ENCODE data around the gene RNF8.
A peak's percentile ranks its signal among the peaks of the same experiment; 100 is the strongest.
"Not testable (repeated sequence)": the region's sequence is repeated elsewhere in the genome, so short reads cannot be mapped to it uniquely, and the experiment has no call there.

Gene RNF8

GRCh38 chr6:37399795-37400490 lies 46.2 kb downstream of the RNF8 start:
- no peak for DNase-seq (ENCODE audit: low spot score)

- DNase-seq (ENCODE audit: low spot score) = not testable (repeated sequence)
These were observed 47.9 kb downstream of the RNF8 start for GRCh38 chr6:37401658-37402057.

- no peak for DNase-seq (ENCODE audit: low spot score)
These were observed 53.1 kb downstream of the RNF8 start for GRCh38 chr6:37406726-37407341.

- no peak for DNase-seq (ENCODE audit: low spot score)
These were observed 54.2 kb downstream of the RNF8 start for GRCh38 chr6:37407948-37408347.

- DNase-seq (ENCODE audit: low spot score) = no peak
These were observed 55.7 kb downstream of the RNF8 start for GRCh38 chr6:37409501-37409900.

- no peak for DNase-seq (ENCODE audit: low spot score)
These were observed 63.6 kb downstream of the RNF8 start for GRCh38 chr6:37417393-37417792.

- no peak for DNase-seq (ENCODE audit: low spot score)
These were observed 64.9 kb downstream of the RNF8 start for GRCh38 chr6:37418722-37419121.

GRCh38 chr6:37426058-37426944 lies 72.5 kb downstream of the RNF8 start:
- DNase-seq (ENCODE audit: low spot score) = no peak

- DNase-seq (ENCODE audit: low spot score) = no peak
These were observed 73.2 kb downstream of the RNF8 start for GRCh38 chr6:37426945-37427510.

GRCh38 chr6:37429352-37429750 lies 75.6 kb downstream of the RNF8 start:
- no peak for DNase-seq (ENCODE audit: low spot score)

- no peak for DNase-seq (ENCODE audit: low spot score)
These were observed 78.8 kb downstream of the RNF8 start for GRCh38 chr6:37432590-37432915.

GRCh38 chr6:37432916-37433656 lies 79.3 kb downstream of the RNF8 start, which contains the start of gene CMTR1:
Gene CMTR1, plus strand, starts transcription at chr6:37433221. Its CDS starts 2,409 bp downstream, at chr6:37435630.
- peak; percentile 99 for DNase-seq (ENCODE audit: low spot score)

- peak; percentile 27 for DNase-seq (ENCODE audit: low spot score)
These were observed 80.0 kb downstream of the RNF8 start for GRCh38 chr6:37433657-37434271.

GRCh38 chr6:37435373-37435772 lies 81.6 kb downstream of the RNF8 start:
- no peak for DNase-seq (ENCODE audit: low spot score)

- DNase-seq (ENCODE audit: low spot score) = no peak
These were observed 82.0 kb downstream of the RNF8 start for GRCh38 chr6:37435816-37436215.

- DNase-seq (ENCODE audit: low spot score) = no peak
These were observed 85.1 kb downstream of the RNF8 start for GRCh38 chr6:37438930-37439329.

- DNase-seq (ENCODE audit: low spot score) = no peak
These were observed 87.9 kb downstream of the RNF8 start for GRCh38 chr6:37441651-37442050.

- DNase-seq (ENCODE audit: low spot score) = no peak
These were observed 88.8 kb downstream of the RNF8 start for GRCh38 chr6:37442416-37443215.

GRCh38 chr6:37443216-37443542 lies 89.4 kb downstream of the RNF8 start:
- DNase-seq (ENCODE audit: low spot score) = not testable (repeated sequence)
